ENCODE data around the gene THAP6. TPM values are rescaled to one million over a fixed set of nuclear protein-coding genes. Genes with fewer than 3 reads are reported as not detected.

THAP6 gene, protein sequence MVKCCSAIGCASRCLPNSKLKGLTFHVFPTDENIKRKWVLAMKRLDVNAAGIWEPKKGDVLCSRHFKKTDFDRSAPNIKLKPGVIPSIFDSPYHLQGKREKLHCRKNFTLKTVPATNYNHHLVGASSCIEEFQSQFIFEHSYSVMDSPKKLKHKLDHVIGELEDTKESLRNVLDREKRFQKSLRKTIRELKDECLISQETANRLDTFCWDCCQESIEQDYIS
- total RNA-seq (2021; fragmentation: NEBNext Ultra II Directional; extraction: Animal tissue kit (Norgen Biotek cat#: 25700)) (8.9 and 9.7 TPM in 2 replicates), polyA plus RNA-seq (2011; rRNA removed) (2.9 and 3.3 TPM in 2 replicates), polyA minus RNA-seq (2011; rRNA and poly(A)+ RNA removed) (8.3 and 10.2 TPM in 2 replicates)
- polyA plus RNA-seq (2011; cell fraction: cytosol; rRNA removed) = 6.9 TPM
- polyA plus RNA-seq (2011; cell fraction: nucleus; rRNA removed) = 11.2 TPM
- 5.4 to 8.1 TPM (median 6.7 TPM) in 4 replicates for polyA plus RNA-seq (2012, experiment 1 of 2)
- polyA plus RNA-seq (2012, experiment 2 of 2) = 0.62 TPM
- polyA plus RNA-seq (2013, experiment 1 of 2) = 6.1 TPM
- polyA plus RNA-seq (2013, experiment 2 of 2) = 5.6 TPM
- polyA minus RNA-seq (2011; cell fraction: cytosol; rRNA and poly(A)+ RNA removed) = 6.5 TPM
- polyA minus RNA-seq (2011; cell fraction: nucleus; rRNA and poly(A)+ RNA removed) = 30.3 TPM
- long read RNA-seq, experiment 1, partial matches to known transcripts = 6 of 9 reads
- long read RNA-seq, experiment 1, other reads (novel, unspliced or antisense) = 1 of 9 reads
- long read RNA-seq, experiment 2, partial matches to known transcripts = 1 of 8 reads
- long read RNA-seq, experiment 2, other reads (novel, unspliced or antisense) = 4 of 8 reads

DNA sequence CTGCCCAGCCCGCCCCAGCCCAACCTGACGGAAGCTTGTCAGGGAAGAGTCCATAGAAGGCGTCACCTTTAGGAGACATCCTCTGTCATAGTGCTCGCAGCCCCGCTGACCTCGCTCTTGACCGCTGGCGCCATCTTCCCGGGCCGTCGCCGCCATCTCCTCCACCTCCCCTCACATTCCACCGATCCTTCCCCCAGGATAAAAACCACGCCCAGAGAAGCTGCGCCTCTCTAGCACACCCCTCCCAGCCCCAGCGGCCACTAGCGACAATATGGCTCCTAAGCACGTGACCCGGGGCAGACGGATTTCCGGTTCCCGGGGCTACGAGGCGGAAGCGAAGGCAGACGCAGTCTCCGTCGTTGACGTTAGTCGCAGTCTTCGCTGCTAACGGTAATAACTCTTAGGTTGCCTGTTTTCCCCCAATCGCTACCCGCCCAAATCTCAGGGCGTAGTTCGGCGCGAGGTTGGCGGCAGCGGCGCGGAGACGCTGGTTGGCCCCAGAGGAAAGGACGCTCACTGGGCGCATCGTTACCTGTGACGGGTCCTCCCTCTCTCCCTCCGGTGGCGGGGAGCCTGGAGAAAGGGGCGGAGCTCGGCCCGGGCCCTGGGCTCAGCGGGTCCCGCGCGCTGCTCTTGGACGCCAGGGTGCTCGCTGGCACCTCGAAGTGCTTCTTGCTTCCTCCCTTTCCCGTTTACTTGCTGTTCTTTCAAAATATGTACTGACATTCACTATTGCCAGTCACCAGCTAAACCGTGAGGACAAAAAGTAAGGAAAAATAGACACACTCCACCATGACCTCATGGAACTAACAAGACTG is at the start of gene THAP6, which contains the start of gene RCHY1:
Gene THAP6, plus strand, starts transcription at position 343 of the 818 bp plus-strand sequence. CDS start 980 bp downstream, outside the sequence.
Gene RCHY1, minus strand, starts transcription at position 273 of the 818 bp plus-strand sequence. Its CDS starts 117 bp downstream, at position 156.
- Histone ChIP-seq H2BK20ac (ENCODE audit: low read length) (no peak within 1 kb of the TSS), H3K23me2 (ENCODE audit: low read depth, low read length) (peaks cover 7% of the 10 kb centered on the region), H3K4me2 (ENCODE audit: insufficient read depth in 1 of 2, low read depth in 2 of 2, low read length in 2 of 2) (peak within 1 kb of the TSS; percentile 89 to 92), H3K18ac (ENCODE audit: extremely low read depth, low read length) (peak within 1 kb of the TSS; percentile 100), H4K91ac (replicated peaks; ENCODE audit: insufficient read length, low read length) (peak within 1 kb of the TSS; percentile 83), H2AK5ac (ENCODE audit: low read depth, low read length) (no peak within 1 kb of the TSS), H3K9ac (replicated peaks in 1 of 4; ENCODE audit: extremely low read depth in 1 of 4, low read depth in 3 of 4, low read length in 3 of 4) (peak within 1 kb of the TSS; percentile 70 to 94 (median 87)), H4K5ac (ENCODE audit: insufficient read length, low read depth, low read length) (peak within 1 kb of the TSS; percentile 88), H3K4ac (replicated peaks; ENCODE audit: insufficient read length, low read depth, low read length) (peak within 1 kb of the TSS; percentile 63), H3K27me3 (replicated peaks in 1 of 4; ENCODE audit: control insufficient read depth in 3 of 4, extremely low read depth in 1 of 4, insufficient read depth in 3 of 4, low read length in 3 of 4) (no peaks in the 10 kb centered on the region), H3K79me1 (ENCODE audit: low read depth, low read length) (no peaks in the 10 kb centered on the region), H2BK12ac (ENCODE audit: low read depth, low read length) (peak within 1 kb of the TSS; percentile 61; the same call in 1 of the 2 replicates), H3K14ac (ENCODE audit: insufficient read length) (no peak within 1 kb of the TSS), H3K79me2 (ENCODE audit: control insufficient read depth in 1 of 2, insufficient read depth in 2 of 2, low read length in 2 of 2) (peaks cover 0 to 42% of the 10 kb centered on the region in 2 experiments; a peak in 3 of 4 replicates), H4K8ac (ENCODE audit: extremely low read depth, insufficient read depth, low read length) (peak within 1 kb of the TSS; percentile 90), H3K36me3 (ENCODE audit: control insufficient read depth in 2 of 4, insufficient read depth in 4 of 4, low read length in 3 of 4) (peaks cover 0 to 21% (median 9%) of the 10 kb centered on the region in 4 experiments; a peak in 7 of 8 replicates), H2BK15ac (ENCODE audit: low read length) (no peak within 1 kb of the TSS), H3K27ac (ENCODE audit: low read depth, low read length) (peak within 1 kb of the TSS; percentile 87), H3K4me1 (replicated peaks in 1 of 4; ENCODE audit: control insufficient read depth in 3 of 4, insufficient read depth in 4 of 4, low read length in 3 of 4) (peaks cover 0 to 15% (median 7%) of the 10 kb centered on the region in 4 experiments; a peak in 4 of 7 replicates), H2AFZ (ENCODE audit: low read length) (peak within 1 kb of the TSS; percentile 94), H2BK120ac (replicated peaks; ENCODE audit: low read depth, low read length) (peak within 1 kb of the TSS; percentile 52), H3K56ac (replicated peaks; ENCODE audit: insufficient read length, low read depth, low read length) (peak within 1 kb of the TSS; percentile 70), H3K23ac (ENCODE audit: insufficient read length) (no peak within 1 kb of the TSS), H3K4me3 (ENCODE audit: extremely low read depth in 1 of 4, insufficient read depth in 2 of 4, low read depth in 3 of 4, low read length in 4 of 4) (peak within 1 kb of the TSS; percentile 70 to 93 (median 80)), H3K9me3 (ENCODE audit: insufficient read depth in 2 of 2, low read depth in 1 of 2, low read length in 1 of 2) (no peaks in the 10 kb centered on the region), H4K20me1 (replicated peaks in 1 of 2; ENCODE audit: control insufficient read depth in 1 of 2, insufficient read depth in 2 of 2, low read length in 2 of 2) (no peaks in the 10 kb centered on the region), H2BK5ac (ENCODE audit: low read depth, low read length) (peak within 1 kb of the TSS; percentile 95)
- CTCF ChIA-PET (ENCODE audit: partially characterized antibody) = interaction anchor here (1.5 kb wide), 1 partner anchor 41 kb away, joined by 3 read pairs; no protein-coding TSS in a partner anchor
- WGBS, 2 experiments (ENCODE audit: extremely low coverage in 1 of 2, insufficient coverage in 1 of 2, insufficient read length in 1 of 2, insufficient replicate concordance in 2 of 2, low coverage in 1 of 2, low lambda C conversion rate in 2 of 2, missing lambda C conversion rate in 1 of 2) = 1% methylated on average over 56 of the region's 61 CpGs; no CpG with 5 or more reads in 1 of the 2 experiments
- POLR2A ChIA-PET (ENCODE audit: partially characterized antibody) = interaction anchor here (0.6 to 1.9 kb wide), 13 partner anchors 9 to 580 kb away, joined by 3 to 11 read pairs (median 4); no protein-coding TSS in a partner anchor
- FAIRE-seq (peak; percentile 81), DNase-seq (ENCODE audit: low read depth in 1 of 2, low spot score in 2 of 2) (peak; percentile 86 to 93)
- TF ChIP-seq PHF8 (conservative IDR thresholded peaks at IDR 0.05; ENCODE audit: low read depth, low read length) (peak; percentile 92), CHD1 (IDR thresholded peaks at IDR 0.05; ENCODE audit: low read depth, low read length) (no peak), BCL11A (IDR thresholded peaks at IDR 0.05; ENCODE audit: low read depth in 2 of 2, low read length in 2 of 2) (no peak)
